ENCODE results near the gene AP2A1.

GRCh38 chr19:49758292-49758691, 8.5 kb upstream of the AP2A1 start:
- TF ChIP-seq CTCF (IDR thresholded peaks at IDR 0.05; ENCODE audit: low read depth, low read length, missing input control) (no peak), REST (IDR thresholded peaks at IDR 0.05) (no peak), SP1 (IDR thresholded peaks at IDR 0.05) (no peak), MAX (IDR thresholded peaks at IDR 0.05) (no peak), FOXA1 (IDR thresholded peaks at IDR 0.05) (no peak), ATF3 (IDR thresholded peaks at IDR 0.05) (no peak), GABPA (IDR thresholded peaks at IDR 0.05 in 1 of 2, conservative IDR thresholded peaks at IDR 0.05 in 1 of 2) (no peak), HNF4A (conservative IDR thresholded peaks at IDR 0.05) (no peak), YY1 (IDR thresholded peaks at IDR 0.05) (no peak), TAF1 (conservative IDR thresholded peaks at IDR 0.05) (no peak), RAD21 (IDR thresholded peaks at IDR 0.05) (no peak)

Data from liver (tissue), 3 donors.